Ectodermal cell (in vitro differentiated cells): ENCODE results near the gene ASTL.

Experiments used
- H3K27ac ChIP-seq: 2 replicates; pipeline ENCODE4 v1.7.0; 2013; ENCODE audit warnings: mild to moderate bottlenecking, low read depth, low read length; ENCODE audit not compliant: insufficient read depth, poor library complexity, severe bottlenecking
- H3K27me3 ChIP-seq: 2 replicates; pipeline ENCODE4 v1.7.0; 2013; ENCODE audit warnings: mild to moderate bottlenecking, low read length; ENCODE audit not compliant: insufficient read depth, control insufficient read depth, poor library complexity, severe bottlenecking
- H3K36me3 ChIP-seq: one replicate; pipeline ENCODE4 v1.7.0; 2013; ENCODE audit warnings: low read length; ENCODE audit not compliant: control insufficient read depth, insufficient read depth
- H3K4me1 ChIP-seq: one replicate; pipeline ENCODE4 v1.7.0; 2013; ENCODE audit warnings: low read length; ENCODE audit not compliant: control insufficient read depth, insufficient read depth
- H3K4me3 ChIP-seq: 2 replicates; pipeline ENCODE4 v1.7.0; 2013; ENCODE audit warnings: low read depth, low read length, control low read depth; ENCODE audit not compliant: insufficient read depth
- H3K9me3 ChIP-seq: 2 replicates; pipeline ENCODE4 v1.7.0; 2013; ENCODE audit warnings: mild to moderate bottlenecking, low read length, moderate library complexity; ENCODE audit not compliant: control insufficient read depth
- WGBS, 2 experiments: methylation state at CpG; one replicate each; pipeline ENCODE4 v1.1.7; 2013; ENCODE audit warnings: missing lambda C conversion rate in 2 of 2; 5-methylcytosine and 5-hydroxymethylcytosine counted together

The ASTL gene

DNA sequence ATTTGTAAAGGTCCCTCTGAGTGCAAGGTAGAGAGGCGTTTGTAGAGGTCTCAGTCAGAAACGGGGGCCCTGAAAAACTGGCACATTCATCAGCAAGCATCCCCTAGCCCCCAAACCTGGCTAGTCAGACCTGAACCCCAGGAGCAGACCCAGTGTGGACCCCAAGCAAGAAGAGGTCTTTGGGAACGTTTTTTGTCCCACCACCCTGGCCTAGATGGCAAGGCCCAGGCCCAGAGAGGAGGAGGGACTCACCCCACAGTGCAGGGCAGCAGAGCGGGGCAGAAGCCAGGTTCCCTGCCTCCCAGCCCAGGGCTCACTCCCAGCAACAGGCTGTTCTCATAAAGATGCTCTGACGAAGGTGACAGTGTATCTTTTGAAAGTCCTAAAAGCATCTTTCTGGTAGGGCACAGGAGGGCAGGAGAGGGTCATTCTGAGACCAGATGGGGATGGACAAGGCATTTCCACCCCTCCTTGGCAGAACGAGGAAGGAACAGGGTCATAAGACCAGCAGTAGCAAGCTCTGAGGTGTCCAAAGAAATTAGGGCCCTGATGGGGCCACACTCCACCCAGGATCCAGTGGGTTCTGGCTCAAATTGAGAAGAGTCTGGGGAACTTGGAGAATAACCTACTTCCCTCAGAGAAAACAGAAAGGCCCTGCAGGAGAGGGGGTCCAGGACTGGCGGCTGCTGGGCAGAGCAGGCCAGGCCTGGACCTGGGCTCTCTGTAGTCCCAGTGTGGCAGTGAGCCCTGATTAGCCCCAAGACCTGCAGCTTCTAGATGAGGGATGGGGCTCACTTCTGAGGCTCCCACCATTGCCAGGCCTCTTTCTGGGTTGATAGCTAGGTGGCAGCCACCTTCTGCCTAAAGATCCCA is 40.1 kb downstream of the ASTL start:
- 88 to 89% methylated on average over 7 of the region's 7 CpGs for WGBS, 2 experiments
- Histone ChIP-seq H3K27me3 (no peaks in the 10 kb centered on the region), H3K4me3 (no peak overlapping the region), H3K4me1 (no peaks in the 10 kb centered on the region), H3K27ac (no peak overlapping the region), H3K9me3 (no peaks in the 10 kb centered on the region), H3K36me3 (no peaks in the 10 kb centered on the region)

DNA sequence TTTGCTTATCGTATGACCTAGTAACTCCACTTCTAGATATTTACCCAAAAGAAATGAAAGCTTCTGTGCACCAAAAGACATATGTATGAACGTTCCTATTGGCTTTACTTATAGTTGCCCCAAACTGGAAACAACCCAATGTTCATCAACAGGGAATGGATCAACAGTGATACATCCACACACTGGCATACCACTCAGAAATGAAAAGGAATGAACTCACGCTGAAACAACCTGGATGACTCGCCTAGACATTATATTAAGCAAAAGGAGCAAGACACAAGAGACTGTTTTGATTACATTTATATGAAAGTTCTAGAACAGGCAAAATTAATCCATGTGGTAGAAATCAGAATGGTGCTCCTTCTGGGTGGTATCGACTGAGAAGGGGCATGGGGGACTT is 40.9 kb downstream of the ASTL start:
- Histone ChIP-seq H3K27me3 (no peaks in the 10 kb centered on the region), H3K27ac (no peak overlapping the region), H3K4me1 (no peaks in the 10 kb centered on the region), H3K9me3 (no peaks in the 10 kb centered on the region), H3K36me3 (no peaks in the 10 kb centered on the region), H3K4me3 (no peak overlapping the region)
- WGBS, 2 experiments, result 93 to 95% methylated on average over 5 of the region's 5 CpGs

- Histone ChIP-seq H3K36me3 (no peaks in the 10 kb centered on the region), H3K27me3 (no peaks in the 10 kb centered on the region), H3K27ac (no peak overlapping the region), H3K4me3 (no peak overlapping the region), H3K9me3 (no peaks in the 10 kb centered on the region), H3K4me1 (no peaks in the 10 kb centered on the region)
- WGBS, 2 experiments, result 94 to 95% methylated on average over 7 of the region's 7 CpGs
These were observed 43.1 kb downstream of the ASTL start for GRCh38 chr2:96095116-96095636.

DNA sequence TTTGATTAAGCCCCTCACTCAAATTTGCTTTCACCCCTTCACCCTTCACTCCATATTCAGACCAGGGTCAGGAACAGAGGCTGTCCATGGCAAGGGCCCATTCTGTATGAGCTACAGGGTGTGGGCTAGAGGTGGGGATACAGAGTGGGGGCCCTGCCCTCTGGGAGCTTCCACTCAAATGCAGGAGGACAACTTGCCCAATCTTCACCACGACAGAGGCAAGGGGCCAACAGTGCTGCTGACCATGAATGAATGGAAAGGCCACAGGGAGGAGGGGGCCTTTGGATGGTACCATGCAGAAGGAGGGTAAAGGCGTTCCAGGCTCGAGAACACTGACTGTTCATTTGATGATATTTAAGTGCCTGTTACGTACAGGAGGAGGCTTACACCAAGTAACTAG is 44.8 kb downstream of the ASTL start:
- 95 to 96% methylated on average over 4 of the region's 4 CpGs for WGBS, 2 experiments
- no peaks in the 10 kb centered on the region for H3K4me1 ChIP-seq
- H3K9me3 ChIP-seq, result no peaks in the 10 kb centered on the region
- no peaks in the 10 kb centered on the region for H3K27me3 ChIP-seq
- no peaks in the 10 kb centered on the region for H3K36me3 ChIP-seq
- no peak overlapping the region for H3K4me3 ChIP-seq
- no peak overlapping the region for H3K27ac ChIP-seq

DNA sequence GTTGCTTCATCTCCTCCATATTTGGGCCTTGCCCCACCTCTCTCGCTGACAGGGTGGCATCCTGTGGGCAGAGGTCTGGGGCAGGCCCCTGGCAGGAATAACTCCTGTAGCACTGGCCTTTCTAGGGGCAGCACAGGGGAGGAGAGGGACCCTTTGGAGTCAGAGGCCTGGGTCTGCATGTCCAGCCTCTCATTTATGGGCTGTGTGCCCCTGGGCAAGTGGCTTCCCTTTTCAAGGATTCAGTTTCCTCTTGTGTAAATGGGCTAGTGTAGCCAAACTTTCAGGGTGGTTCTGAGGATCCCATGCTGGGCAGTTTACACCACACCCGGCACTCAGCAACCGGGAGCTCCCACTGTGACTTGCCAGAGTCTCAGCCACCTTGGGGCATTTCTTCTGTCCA is 45.4 kb downstream of the ASTL start:
- no peaks in the 10 kb centered on the region for H3K9me3 ChIP-seq
- H3K27me3 ChIP-seq, result no peaks in the 10 kb centered on the region
- 94% methylated on average over 3 of the region's 3 CpGs for WGBS, 2 experiments
- no peaks in the 10 kb centered on the region for H3K36me3 ChIP-seq
- H3K4me3 ChIP-seq, result no peak overlapping the region
- no peaks in the 10 kb centered on the region for H3K4me1 ChIP-seq
- H3K27ac ChIP-seq, result no peak overlapping the region

DNA sequence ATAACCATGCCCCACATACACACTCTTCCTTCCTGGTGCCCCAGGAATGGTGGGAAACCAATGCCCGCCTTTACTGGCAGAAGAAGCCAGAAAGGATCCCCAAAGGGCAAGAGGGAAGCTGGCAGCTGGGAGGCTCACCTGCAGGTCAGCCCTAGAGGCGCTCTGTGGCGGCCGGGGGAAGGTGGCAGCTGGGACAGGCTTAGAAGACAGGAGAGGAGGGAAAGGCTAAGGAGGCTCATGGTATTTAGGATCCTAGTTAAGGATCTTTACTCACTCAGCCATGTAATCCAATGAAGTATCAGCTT is 45.8 kb downstream of the ASTL start:
- Histone ChIP-seq H3K4me3 (no peak overlapping the region), H3K27ac (no peak overlapping the region), H3K36me3 (no peaks in the 10 kb centered on the region), H3K27me3 (no peaks in the 10 kb centered on the region), H3K4me1 (no peaks in the 10 kb centered on the region), H3K9me3 (no peaks in the 10 kb centered on the region)
- WGBS, 2 experiments, result 94 to 95% methylated on average over 4 of the region's 4 CpGs

DNA sequence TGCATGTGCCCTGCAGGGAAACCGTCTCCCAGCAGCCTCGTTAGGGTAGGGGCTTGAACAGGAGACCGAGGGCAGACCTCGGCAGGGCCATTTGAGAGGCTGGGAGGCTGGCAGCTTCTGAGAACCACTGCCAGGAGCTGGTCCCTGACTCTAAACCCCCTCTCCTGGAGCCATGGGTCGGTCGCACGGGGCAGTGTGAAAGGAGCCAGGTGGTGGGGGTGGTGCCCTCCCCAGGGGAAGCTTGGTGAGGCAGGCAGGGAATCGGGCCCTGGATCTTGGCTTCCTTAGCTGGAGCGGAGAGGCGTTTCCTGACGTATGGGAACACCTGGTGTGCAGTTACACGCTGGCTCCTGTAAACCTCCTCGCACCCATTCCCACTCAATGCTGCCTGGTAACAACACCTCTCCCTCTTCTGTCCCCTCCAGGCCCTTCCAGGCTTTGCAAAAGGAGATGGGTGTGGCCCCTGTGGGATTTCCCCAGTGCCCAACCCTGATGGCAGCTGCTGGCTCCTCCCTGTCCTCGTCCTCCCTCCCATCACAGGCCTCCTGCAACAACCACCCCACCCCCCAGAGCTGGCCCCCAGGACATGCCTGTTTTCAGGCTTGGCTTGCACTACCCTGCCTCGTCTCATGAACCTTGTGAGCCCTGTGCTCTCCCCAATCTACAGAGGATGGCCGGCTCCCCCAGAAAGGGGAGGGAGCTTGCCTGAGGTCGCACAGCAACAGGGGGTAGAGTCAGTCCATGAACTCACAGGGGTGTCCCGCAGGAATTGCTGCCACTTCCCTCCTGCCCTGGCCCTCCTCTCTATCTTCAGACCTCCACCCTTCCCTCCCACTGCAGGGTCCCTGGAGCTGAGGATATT is 46.4 kb downstream of the ASTL start:
- 70 to 71% methylated on average over 18 of the region's 18 CpGs for WGBS, 2 experiments
- Histone ChIP-seq H3K27ac (no peak overlapping the region), H3K4me1 (no peaks in the 10 kb centered on the region), H3K27me3 (no peaks in the 10 kb centered on the region), H3K4me3 (no peak overlapping the region), H3K36me3 (no peaks in the 10 kb centered on the region), H3K9me3 (no peaks in the 10 kb centered on the region)

DNA sequence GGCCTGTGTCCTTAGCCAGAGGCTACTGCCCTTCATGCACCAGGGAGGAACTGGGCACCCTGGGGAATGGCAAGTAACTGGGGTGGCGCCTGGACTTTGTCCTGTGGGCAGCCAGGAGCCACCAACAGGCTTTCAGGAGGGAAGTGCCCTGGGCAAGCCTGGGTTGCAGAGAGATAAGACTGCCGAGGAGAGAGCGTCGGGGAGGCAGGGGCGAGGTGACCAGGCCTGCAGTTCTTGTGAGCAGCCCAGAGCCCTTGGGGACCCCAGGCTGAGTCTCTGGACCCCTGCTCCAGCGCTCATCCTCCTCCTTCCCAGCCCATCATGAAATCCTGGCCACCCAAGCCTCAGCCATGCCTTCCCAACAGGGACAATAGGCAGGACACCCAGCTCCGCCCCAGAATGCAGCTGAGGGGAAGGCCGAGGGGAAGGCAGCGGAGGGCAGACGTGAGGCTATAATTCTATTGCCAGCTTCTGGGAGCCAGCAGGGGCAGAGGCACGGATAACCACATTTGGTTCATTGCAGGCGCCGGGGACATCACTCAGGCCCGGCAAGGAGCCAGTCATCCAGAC is 47.1 kb downstream of the ASTL start:
- H3K36me3 ChIP-seq, result no peaks in the 10 kb centered on the region
- H3K4me3 ChIP-seq, result no peak overlapping the region
- no peaks in the 10 kb centered on the region for H3K4me1 ChIP-seq
- no peak overlapping the region for H3K27ac ChIP-seq
- 84 to 85% methylated on average over 14 of the region's 14 CpGs for WGBS, 2 experiments
- H3K9me3 ChIP-seq, result no peaks in the 10 kb centered on the region
- no peaks in the 10 kb centered on the region for H3K27me3 ChIP-seq

DNA sequence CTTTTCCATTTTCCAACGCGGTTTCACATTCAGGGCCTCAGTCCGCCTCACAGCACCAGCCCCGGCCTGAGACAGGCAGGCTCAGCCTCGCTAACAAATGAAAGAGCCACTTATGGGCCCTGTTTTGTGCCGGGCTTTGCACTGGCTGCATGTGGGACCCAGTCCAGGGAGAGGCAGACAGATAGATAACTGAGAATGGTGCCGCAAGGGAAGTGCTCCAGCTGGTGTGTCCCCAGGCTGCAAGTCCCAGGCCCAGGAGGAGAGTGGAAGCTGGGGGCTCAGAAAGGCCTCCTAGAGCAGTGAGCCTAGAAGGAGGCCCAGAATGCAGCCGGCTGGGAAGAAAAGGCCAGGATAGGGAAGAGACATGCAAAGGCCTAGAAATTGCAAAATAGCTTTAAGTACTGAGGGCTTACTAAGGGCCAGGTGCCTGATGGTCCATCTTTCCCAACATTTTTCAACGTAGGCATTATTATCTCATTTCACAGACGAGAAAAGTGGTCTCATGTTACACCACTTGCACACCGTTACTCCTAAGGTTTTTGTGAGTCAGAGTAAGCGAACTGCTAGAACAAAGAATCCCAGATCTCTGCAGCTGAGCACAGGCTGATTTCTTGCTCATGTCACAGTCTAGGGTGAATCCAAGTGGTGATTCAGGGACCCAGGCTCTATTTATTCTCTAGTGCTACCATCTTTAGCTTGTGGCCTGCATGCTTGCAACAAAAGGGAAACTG is 47.9 kb downstream of the ASTL start:
- Histone ChIP-seq H3K4me3 (no peak overlapping the region), H3K9me3 (no peaks in the 10 kb centered on the region), H3K27ac (no peak overlapping the region), H3K4me1 (no peaks in the 10 kb centered on the region), H3K36me3 (no peaks in the 10 kb centered on the region), H3K27me3 (no peaks in the 10 kb centered on the region)
- 90 to 91% methylated on average over 12 of the region's 12 CpGs for WGBS, 2 experiments
